Smooth muscle cell (in vitro differentiated cells): ENCODE measurements around the gene SLC1A4. TPM values are rescaled to one million over a fixed set of nuclear protein-coding genes. Genes with fewer than 3 reads are reported as not detected.
"Not testable (repeated sequence)": the region's sequence is repeated elsewhere in the genome, so short reads cannot be mapped to it uniquely, and the experiment has no call there.

Source experiments
- DNase-seq: peaks from one replicate; lab custom pipeline; 2025; ENCODE audit not compliant: unreplicated experiment; lab: John Stamatoyannopoulos, UW
- H2AFZ ChIP-seq: fragments of 200-600 bp; sonication (generic); 2 replicates; pipeline ENCODE4 v1.6.0; 2016; ENCODE audit warnings: antibody characterized with exemption, low read depth, mild to moderate bottlenecking
- H3F3A ChIP-seq: fragments of 200-600 bp; sonication (generic); 2 replicates; pipeline ENCODE4 v1.6.0; 2017; ENCODE audit warnings: antibody characterized with exemption, low read depth
- H3K27ac ChIP-seq: fragments of 200-600 bp; sonication (generic); 2 replicates; pipeline ENCODE4 v1.5.1; 2016; ENCODE audit warnings: low read depth, mild to moderate bottlenecking
- H3K27me3 ChIP-seq: fragments of 200-600 bp; sonication (generic); 2 replicates; pipeline ENCODE4 v1.6.1; 2016; ENCODE audit warnings: low read depth, mild to moderate bottlenecking
- H3K36me3 ChIP-seq: fragments of 200-600 bp; sonication (generic); 2 replicates; pipeline ENCODE4 v1.5.1; 2016; ENCODE audit warnings: low read depth
- H3K4me1 ChIP-seq: fragments of 200-600 bp; sonication (generic); 2 replicates; pipeline ENCODE4 v1.5.1; 2016; ENCODE audit warnings: low read depth
- H3K4me2 ChIP-seq: fragments of 200-600 bp; sonication (generic); 2 replicates; pipeline ENCODE4 v1.6.0; 2016; ENCODE audit warnings: mild to moderate bottlenecking
- H3K4me3 ChIP-seq: fragments of 200-600 bp; sonication (generic); 2 replicates; pipeline ENCODE4 v1.5.1; 2016; ENCODE audit warnings: mild to moderate bottlenecking
- H3K79me2 ChIP-seq: fragments of 200-600 bp; sonication (generic); 2 replicates; pipeline ENCODE4 v1.6.0; 2016; ENCODE audit warnings: low read depth, mild to moderate bottlenecking
- H3K9ac ChIP-seq: fragments of 200-600 bp; sonication (generic); 2 replicates; pipeline ENCODE4 v1.6.0; 2016; ENCODE audit warnings: low read depth
- H3K9me3 ChIP-seq: fragments of 200-600 bp; sonication (generic); replicated peaks from 2 replicates; pipeline ENCODE4 v1.5.1; 2016; ENCODE audit warnings: low read depth
- H4K20me1 ChIP-seq: fragments of 200-600 bp; sonication (generic); 2 replicates; pipeline ENCODE4 v1.6.0; 2016; ENCODE audit warnings: low read depth
- WGBS: methylation state at CpG from one replicate; pipeline ENCODE4 v1.1.7; 2016; ENCODE audit warnings: low lambda C conversion rate; 5-methylcytosine and 5-hydroxymethylcytosine counted together
- polyA plus RNA-seq: library from polyadenylated mRNA; unstranded; fragments of >200 nt; fragmentation: Nextera tagmentation; extraction: Ambion mirVana; gene quantifications from 2 replicates; pipeline ENCODE4 v1.2.1, GENCODE V29; 2016
- total RNA-seq: library from RNA; depleted of rRNA; stranded (reverse); fragments of >200 nt; gene quantifications from 2 replicates; pipeline ENCODE4 v1.2.3, GENCODE V29; 2014
- TF ChIP-seq, protein P1 (sequence below): fragments of 200-600 bp; sonication (generic); IDR thresholded peaks from 2 replicates; pipeline ENCODE4 v1.5.1; 2017; ENCODE audit warnings: borderline replicate concordance, mild to moderate bottlenecking, antibody characterized with exemption; ENCODE audit not compliant: insufficient read depth, poor library complexity, severe bottlenecking

The SLC1A4 gene
- total and polyA plus RNA-seq, 2 experiments from 2014 or later, result 14.2 to 16.9 TPM

DNA sequence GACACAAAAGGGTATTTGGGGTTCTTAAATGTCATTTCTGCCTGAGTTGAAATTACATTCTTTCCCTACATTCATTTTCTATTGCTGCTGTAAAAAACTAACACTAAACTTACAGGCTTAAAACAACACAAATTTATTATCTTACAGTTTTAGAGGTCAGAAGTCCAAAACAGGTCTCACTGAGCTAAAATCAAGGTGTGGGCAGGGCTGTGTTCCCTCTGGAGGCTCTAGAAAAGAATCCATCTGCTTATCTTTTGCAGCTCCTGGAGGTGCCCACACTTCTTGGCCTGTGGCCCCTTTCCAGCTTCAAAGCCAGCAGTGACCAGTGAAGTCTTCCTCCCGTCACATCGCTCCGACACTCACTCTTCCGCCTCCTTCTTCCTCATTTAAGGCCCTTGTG, 23.2 kb upstream of the SLC1A4 start:
- DNase-seq, result no peak
- Histone ChIP-seq H3K9me3 (no peaks in the 10 kb centered on the region), H2AFZ (no peak overlapping the region), H3F3A (no peaks in the 10 kb centered on the region), H3K4me3 (no peak overlapping the region), H3K4me1 (no peaks in the 10 kb centered on the region), H3K9ac (no peak overlapping the region), H4K20me1 (no peaks in the 10 kb centered on the region), H3K79me2 (no peaks in the 10 kb centered on the region), H3K4me2 (no peak overlapping the region), H3K27me3 (no peaks in the 10 kb centered on the region), H3K36me3 (no peaks in the 10 kb centered on the region), H3K27ac (no peak overlapping the region)
- TF ChIP-seq, protein P1, sequence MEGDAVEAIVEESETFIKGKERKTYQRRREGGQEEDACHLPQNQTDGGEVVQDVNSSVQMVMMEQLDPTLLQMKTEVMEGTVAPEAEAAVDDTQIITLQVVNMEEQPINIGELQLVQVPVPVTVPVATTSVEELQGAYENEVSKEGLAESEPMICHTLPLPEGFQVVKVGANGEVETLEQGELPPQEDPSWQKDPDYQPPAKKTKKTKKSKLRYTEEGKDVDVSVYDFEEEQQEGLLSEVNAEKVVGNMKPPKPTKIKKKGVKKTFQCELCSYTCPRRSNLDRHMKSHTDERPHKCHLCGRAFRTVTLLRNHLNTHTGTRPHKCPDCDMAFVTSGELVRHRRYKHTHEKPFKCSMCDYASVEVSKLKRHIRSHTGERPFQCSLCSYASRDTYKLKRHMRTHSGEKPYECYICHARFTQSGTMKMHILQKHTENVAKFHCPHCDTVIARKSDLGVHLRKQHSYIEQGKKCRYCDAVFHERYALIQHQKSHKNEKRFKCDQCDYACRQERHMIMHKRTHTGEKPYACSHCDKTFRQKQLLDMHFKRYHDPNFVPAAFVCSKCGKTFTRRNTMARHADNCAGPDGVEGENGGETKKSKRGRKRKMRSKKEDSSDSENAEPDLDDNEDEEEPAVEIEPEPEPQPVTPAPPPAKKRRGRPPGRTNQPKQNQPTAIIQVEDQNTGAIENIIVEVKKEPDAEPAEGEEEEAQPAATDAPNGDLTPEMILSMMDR, result no peak
- 95% methylated on average over 4 of the region's 4 CpGs for WGBS

DNA sequence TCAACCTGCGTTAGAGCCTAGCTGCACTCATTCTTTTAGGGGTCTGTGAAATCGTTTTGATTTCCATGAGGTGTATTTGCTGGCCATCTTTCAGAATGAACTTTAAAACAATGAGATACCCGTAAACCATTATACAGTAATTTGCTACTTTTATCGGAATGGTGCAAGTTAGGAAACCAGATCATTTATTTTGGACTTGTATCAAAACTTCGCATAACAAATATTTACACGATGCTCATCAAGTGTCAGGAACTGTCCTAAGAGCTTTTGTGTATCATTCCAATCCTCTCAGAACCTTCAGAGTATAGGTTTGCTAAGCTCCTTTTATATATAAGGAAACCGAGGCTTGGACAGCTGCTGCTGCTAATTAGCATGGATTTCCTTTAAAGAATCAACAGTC, 22.4 kb upstream of the SLC1A4 start:
- H3K9ac ChIP-seq, result no peak overlapping the region
- H3F3A ChIP-seq, result no peaks in the 10 kb centered on the region
- no peak overlapping the region for H3K4me2 ChIP-seq
- no peak overlapping the region for H2AFZ ChIP-seq
- H4K20me1 ChIP-seq, result no peaks in the 10 kb centered on the region
- no peak overlapping the region for H3K27ac ChIP-seq
- TF ChIP-seq, protein P1, result no peak
- H3K4me1 ChIP-seq, result no peaks in the 10 kb centered on the region
- H3K79me2 ChIP-seq, result no peaks in the 10 kb centered on the region
- no peaks in the 10 kb centered on the region for H3K36me3 ChIP-seq
- H3K4me3 ChIP-seq, result no peak overlapping the region
- no peak for DNase-seq
- H3K27me3 ChIP-seq, result no peaks in the 10 kb centered on the region
- no peaks in the 10 kb centered on the region for H3K9me3 ChIP-seq
- 81% methylated on average over 7 of the region's 7 CpGs for WGBS

DNA sequence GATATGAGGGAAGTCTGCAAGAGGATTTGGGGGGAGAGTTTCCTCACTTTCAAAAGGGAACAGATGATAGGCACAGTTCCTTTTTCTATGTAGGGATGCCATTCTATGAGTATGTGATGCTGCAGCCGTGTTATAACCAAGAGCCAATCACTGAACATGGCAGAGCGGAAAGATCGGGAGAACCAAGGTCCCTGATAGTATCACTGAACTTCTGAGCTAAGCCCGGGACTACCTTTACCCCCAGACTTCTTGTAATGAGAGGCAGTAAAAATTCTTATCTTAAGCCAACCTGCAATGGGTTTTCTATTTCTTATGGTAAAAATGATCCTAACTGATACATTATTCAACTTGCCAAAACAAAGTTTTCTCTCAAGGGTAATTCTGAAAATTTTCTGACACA, 21.6 kb upstream of the SLC1A4 start:
- Histone ChIP-seq H3F3A (no peaks in the 10 kb centered on the region), H3K9me3 (no peaks in the 10 kb centered on the region), H3K27ac (no peak overlapping the region), H3K9ac (no peak overlapping the region), H3K4me2 (no peak overlapping the region), H3K79me2 (no peaks in the 10 kb centered on the region), H4K20me1 (no peaks in the 10 kb centered on the region), H3K4me3 (no peak overlapping the region), H3K4me1 (no peaks in the 10 kb centered on the region), H3K36me3 (no peaks in the 10 kb centered on the region), H3K27me3 (no peaks in the 10 kb centered on the region), H2AFZ (no peak overlapping the region)
- no peak for DNase-seq
- WGBS, result 97% methylated on average over 4 of the region's 4 CpGs
- TF ChIP-seq, protein P1, result no peak

DNA sequence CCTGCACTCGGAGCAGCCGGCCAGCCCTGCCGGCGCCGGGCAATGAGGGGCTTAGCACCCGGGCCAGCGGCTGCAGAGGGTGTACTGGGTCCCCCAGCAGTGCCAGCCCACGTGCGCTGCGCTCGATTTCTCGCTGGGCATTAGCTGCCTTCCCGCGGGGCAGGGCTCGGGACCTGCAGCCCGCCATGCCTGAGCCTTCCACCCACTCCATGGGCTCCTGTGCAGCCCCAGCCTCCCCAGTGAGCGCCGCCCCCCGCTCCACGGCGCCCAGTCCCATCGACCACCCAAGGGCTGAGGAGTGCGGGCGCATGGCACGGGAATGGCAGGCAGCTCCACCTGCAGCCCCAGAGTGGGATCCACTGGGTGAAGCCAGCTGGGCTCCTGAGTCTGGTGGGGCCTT, 20.1 kb upstream of the SLC1A4 start:
- H3K27me3 ChIP-seq, H3K9me3 ChIP-seq, H3K4me1 ChIP-seq, H3K36me3 ChIP-seq, H2AFZ ChIP-seq, H3K4me3 ChIP-seq, H3K9ac ChIP-seq, DNase-seq, H3K27ac ChIP-seq, H3K4me2 ChIP-seq, H4K20me1 ChIP-seq, H3K79me2 ChIP-seq, H3F3A ChIP-seq: not testable (repeated sequence)
- WGBS, result 87% methylated on average over 13 of the region's 25 CpGs
